ENCODE data around the gene SLC30A4. TPM values are rescaled to one million over a fixed set of nuclear protein-coding genes. Genes with fewer than 3 reads are reported as not detected.

Gene SLC30A4
- polyA plus RNA-seq, 3 donors, result 0.05 to 0.21 (median 0.17) TPM

- Mint-ChIP-seq H3K4me1 (peaks cover 53% of the 10 kb centered on the region), H3K27ac (peak overlapping the region; percentile 94 to 100 (median 97)), H3K9me3 (peaks cover 0 to 2% (median 0%) of the 10 kb centered on the region in 7 donors), H3K4me3 (peak overlapping the region; percentile 64 to 70), H3K27me3 (ENCODE audit: low read depth in 3 of 3) (peaks cover 13 to 32% (median 21%) of the 10 kb centered on the region in 3 donors), H3K36me3 (peaks cover 3 to 14% of the 10 kb centered on the region in 2 donors)
- Histone ChIP-seq H3K4me3 (replicated peaks in 1 of 3; ENCODE audit: low read depth in 2 of 3, low read length in 3 of 3) (peak overlapping the region in 1 of 3 experiments; percentile 68), H3K9ac (ENCODE audit: insufficient read depth, low read length, poor library complexity, severe bottlenecking) (peak overlapping the region; percentile 69), H3K36me3 (replicated peaks in 1 of 2; ENCODE audit: control insufficient read depth in 1 of 2, insufficient read depth in 2 of 2, low read length in 2 of 2) (no peaks in the 10 kb centered on the region), H3K79me2 (ENCODE audit: insufficient read depth, low read length) (no peaks in the 10 kb centered on the region), H4K20me1 (ENCODE audit: insufficient read depth, low read length) (no peaks in the 10 kb centered on the region), H3K27ac (ENCODE audit: low read depth in 1 of 2, low read length in 2 of 2) (peak overlapping the region; percentile 57 to 90), H3K27me3 (ENCODE audit: control insufficient read depth in 2 of 2, insufficient read depth in 2 of 2, low read length in 2 of 2) (no peaks in the 10 kb centered on the region), H2AFZ (ENCODE audit: insufficient read depth, low read depth, low read length, poor library complexity, severe bottlenecking) (no peak overlapping the region), H3K9me3 (replicated peaks in 1 of 2; ENCODE audit: control insufficient read depth in 1 of 2, insufficient read depth in 1 of 2, low read length in 2 of 2) (no peaks in the 10 kb centered on the region), H3K4me1 (ENCODE audit: control insufficient read depth in 1 of 2, insufficient read depth in 2 of 2, low read length in 2 of 2) (peaks cover 47 to 49% of the 10 kb centered on the region in 2 donors), H3K4me2 (replicated peaks; ENCODE audit: extremely low read depth, low read length, poor library complexity, severe bottlenecking) (peak overlapping the region; percentile 76)
- intact Hi-C loops (cut with micrococcal nuclease), result loop anchor here (1.0 to 10.0 kb wide), 4 partner anchors 26 to 732 kb away; no protein-coding TSS in a partner anchor
- 32% methylated on average over 12 of the region's 22 CpGs for WGBS (ENCODE audit: insufficient coverage)
- TF ChIP-seq CTCF (IDR thresholded peaks at IDR 0.05), result no peak
- peak; percentile 98 to 100 (median 99) for DNase-seq
Measured at GRCh38 chr15:45456212-45457106, 66.1 kb downstream of the SLC30A4 start.

GRCh38 chr15:45454814-45455213 lies 67.7 kb downstream of the SLC30A4 start:
- peaks cover 23 to 38% (median 30%) of the 10 kb centered on the region in 3 donors for H3K27me3 Mint-ChIP-seq (ENCODE audit: low read depth in 3 of 3)
- H3K4me3 Mint-ChIP-seq, result peak overlapping the region; percentile 68 to 82
- peak overlapping the region; percentile 45 for H3K4me2 ChIP-seq (replicated peaks; ENCODE audit: extremely low read depth, low read length, poor library complexity, severe bottlenecking)
- peaks cover 0 to 2% (median 0%) of the 10 kb centered on the region in 7 donors for H3K9me3 Mint-ChIP-seq
- H3K4me3 ChIP-seq (replicated peaks in 1 of 3; ENCODE audit: low read depth in 2 of 3, low read length in 3 of 3), result peak overlapping the region in 1 of 3 experiments; percentile 18
- WGBS (ENCODE audit: insufficient coverage), result 0% methylated on average over 8 of the region's 8 CpGs
- peaks cover 55% of the 10 kb centered on the region for H3K4me1 Mint-ChIP-seq
- no peaks in the 10 kb centered on the region for H4K20me1 ChIP-seq (ENCODE audit: insufficient read depth, low read length)
- H3K4me1 ChIP-seq (ENCODE audit: control insufficient read depth in 1 of 2, insufficient read depth in 2 of 2, low read length in 2 of 2), result peaks cover 47 to 49% of the 10 kb centered on the region in 2 donors
- no peaks in the 10 kb centered on the region for H3K9me3 ChIP-seq (replicated peaks in 1 of 2; ENCODE audit: control insufficient read depth in 1 of 2, insufficient read depth in 1 of 2, low read length in 2 of 2)
- H3K27ac ChIP-seq (ENCODE audit: low read depth in 1 of 2, low read length in 2 of 2), result peak overlapping the region; percentile 78 to 90
- peaks cover 3 to 14% of the 10 kb centered on the region in 2 donors for H3K36me3 Mint-ChIP-seq
- peak; percentile 96 to 99 (median 98) for DNase-seq
- no peaks in the 10 kb centered on the region for H3K36me3 ChIP-seq (replicated peaks in 1 of 2; ENCODE audit: control insufficient read depth in 1 of 2, insufficient read depth in 2 of 2, low read length in 2 of 2)
- H3K79me2 ChIP-seq (ENCODE audit: insufficient read depth, low read length), result no peaks in the 10 kb centered on the region
- intact Hi-C loops (cut with micrococcal nuclease), result loop anchor here (5.0 to 10.0 kb wide), 4 partner anchors 33 to 733 kb away; no protein-coding TSS in a partner anchor
- H3K27ac Mint-ChIP-seq, result peak overlapping the region; percentile 92 to 100 (median 97)
- peak overlapping the region; percentile 60 for H3K9ac ChIP-seq (ENCODE audit: insufficient read depth, low read length, poor library complexity, severe bottlenecking)
- no peak for TF ChIP-seq CTCF (IDR thresholded peaks at IDR 0.05)
- peaks cover 0 to 7% of the 10 kb centered on the region in 2 donors for H3K27me3 ChIP-seq (ENCODE audit: control insufficient read depth in 2 of 2, insufficient read depth in 2 of 2, low read length in 2 of 2)
- no peak overlapping the region for H2AFZ ChIP-seq (ENCODE audit: insufficient read depth, low read depth, low read length, poor library complexity, severe bottlenecking)
